ENCODE results near the gene S1PR2. TPM values are rescaled to one million over a fixed set of nuclear protein-coding genes. Genes with fewer than 3 reads are reported as not detected.

Gene S1PR2
- total and polyA plus RNA-seq, 2 donors from 2014 or later, result 1.5 to 6.3 TPM

DNA sequence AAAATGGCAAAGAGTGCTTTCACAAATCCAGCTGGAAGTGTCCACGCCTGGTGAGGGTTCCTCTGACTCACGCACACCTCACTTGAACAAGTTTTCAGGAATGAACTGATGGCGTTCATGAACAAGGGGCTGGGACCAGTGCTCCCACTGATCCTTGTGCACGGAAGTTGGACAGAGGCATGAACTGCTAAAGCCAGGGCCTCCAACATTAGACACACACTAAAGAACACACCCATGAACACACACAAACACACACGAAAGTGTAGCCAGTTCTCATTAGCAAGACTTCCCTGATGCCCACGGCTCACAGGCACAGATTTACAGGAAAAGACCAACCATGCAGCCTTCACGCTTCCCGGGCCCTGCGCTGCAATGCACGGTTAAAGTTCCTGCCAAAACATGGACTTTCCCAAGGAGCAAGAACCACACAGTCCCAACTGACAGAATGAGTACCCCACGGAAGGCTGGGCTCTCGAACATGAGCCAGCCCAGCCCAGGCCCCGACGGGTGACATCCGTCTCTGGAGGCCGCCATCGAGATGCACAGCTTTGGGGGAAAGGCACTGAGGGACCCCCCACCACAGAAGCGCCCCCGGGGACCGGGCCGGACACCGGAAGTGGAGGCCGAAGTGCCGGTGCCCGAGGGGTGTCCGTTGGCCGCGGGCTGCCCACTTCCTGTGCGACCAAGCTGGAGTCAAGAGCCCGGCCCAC lies 37.2 kb downstream of the S1PR2 start:
- Histone ChIP-seq H3K4me1 (ENCODE audit: control insufficient read depth in 2 of 3, insufficient read depth in 2 of 3, low read depth in 1 of 3, low read length in 3 of 3) (peaks cover 0 to 7% (median 0%) of the 10 kb centered on the region in 3 donors), H3K9me3 (ENCODE audit: control insufficient read depth in 2 of 3, insufficient read depth in 1 of 3, low read length in 3 of 3) (no peaks in the 10 kb centered on the region), H3K27me3 (ENCODE audit: control insufficient read depth, insufficient read depth, low read length) (no peaks in the 10 kb centered on the region), H3K27ac (ENCODE audit: low read depth in 2 of 2, low read length in 2 of 2) (peak overlapping the region; percentile 57 to 82), H3K4me3 (ENCODE audit: low read length in 3 of 3) (peak overlapping the region; percentile 69 to 84 (median 80)), H3K9ac (ENCODE audit: low read length in 3 of 3) (peak overlapping the region; percentile 64 to 85 (median 81)), H3K36me3 (ENCODE audit: control insufficient read depth in 2 of 3, insufficient read depth in 3 of 3, low read length in 3 of 3) (peaks cover 0 to 2% (median 0%) of the 10 kb centered on the region in 3 donors)
- TF ChIP-seq, protein P1, sequence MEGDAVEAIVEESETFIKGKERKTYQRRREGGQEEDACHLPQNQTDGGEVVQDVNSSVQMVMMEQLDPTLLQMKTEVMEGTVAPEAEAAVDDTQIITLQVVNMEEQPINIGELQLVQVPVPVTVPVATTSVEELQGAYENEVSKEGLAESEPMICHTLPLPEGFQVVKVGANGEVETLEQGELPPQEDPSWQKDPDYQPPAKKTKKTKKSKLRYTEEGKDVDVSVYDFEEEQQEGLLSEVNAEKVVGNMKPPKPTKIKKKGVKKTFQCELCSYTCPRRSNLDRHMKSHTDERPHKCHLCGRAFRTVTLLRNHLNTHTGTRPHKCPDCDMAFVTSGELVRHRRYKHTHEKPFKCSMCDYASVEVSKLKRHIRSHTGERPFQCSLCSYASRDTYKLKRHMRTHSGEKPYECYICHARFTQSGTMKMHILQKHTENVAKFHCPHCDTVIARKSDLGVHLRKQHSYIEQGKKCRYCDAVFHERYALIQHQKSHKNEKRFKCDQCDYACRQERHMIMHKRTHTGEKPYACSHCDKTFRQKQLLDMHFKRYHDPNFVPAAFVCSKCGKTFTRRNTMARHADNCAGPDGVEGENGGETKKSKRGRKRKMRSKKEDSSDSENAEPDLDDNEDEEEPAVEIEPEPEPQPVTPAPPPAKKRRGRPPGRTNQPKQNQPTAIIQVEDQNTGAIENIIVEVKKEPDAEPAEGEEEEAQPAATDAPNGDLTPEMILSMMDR (IDR thresholded peaks at IDR 0.05; ENCODE audit: borderline replicate concordance, extremely low read depth, insufficient read depth), result no peak
- FAIRE-seq (no peak), DNase-seq (peak in 2 of 5 donors; percentile 30 to 87)
- intact Hi-C loops (cut with DNase I), result no loop called here

GRCh38 chr19:10192922-10193321 lies 38.2 kb downstream of the S1PR2 start:
- no peaks in the 10 kb centered on the region for H3K27me3 ChIP-seq (ENCODE audit: control insufficient read depth, insufficient read depth, low read length)
- no peak overlapping the region for H3K9ac ChIP-seq (ENCODE audit: low read length in 3 of 3)
- H3K9me3 ChIP-seq (ENCODE audit: control insufficient read depth in 2 of 3, insufficient read depth in 1 of 3, low read length in 3 of 3), result no peaks in the 10 kb centered on the region
- H3K4me3 ChIP-seq (ENCODE audit: low read length in 3 of 3), result no peak overlapping the region
- DNase-seq (peak in 1 of 5 donors; percentile 8), FAIRE-seq (no peak)
- H3K27ac ChIP-seq (ENCODE audit: low read depth in 2 of 2, low read length in 2 of 2), result no peak overlapping the region
- TF ChIP-seq, protein P1 (IDR thresholded peaks at IDR 0.05; ENCODE audit: borderline replicate concordance, extremely low read depth, insufficient read depth), result no peak
- H3K36me3 ChIP-seq (ENCODE audit: control insufficient read depth in 2 of 3, insufficient read depth in 3 of 3, low read length in 3 of 3), result peaks cover 0 to 2% (median 0%) of the 10 kb centered on the region in 3 donors
- H3K4me1 ChIP-seq (ENCODE audit: control insufficient read depth in 2 of 3, insufficient read depth in 2 of 3, low read depth in 1 of 3, low read length in 3 of 3), result peaks cover 0 to 7% (median 0%) of the 10 kb centered on the region in 3 donors
- intact Hi-C loops (cut with DNase I), result no loop called here

- TF ChIP-seq, protein P1 (IDR thresholded peaks at IDR 0.05; ENCODE audit: borderline replicate concordance, extremely low read depth, insufficient read depth), result no peak
- intact Hi-C loops (cut with DNase I), result no loop called here
- Histone ChIP-seq H3K9me3 (ENCODE audit: control insufficient read depth in 2 of 3, insufficient read depth in 1 of 3, low read length in 3 of 3) (no peaks in the 10 kb centered on the region), H3K27ac (ENCODE audit: low read depth in 2 of 2, low read length in 2 of 2) (no peak overlapping the region), H3K9ac (ENCODE audit: low read length in 3 of 3) (no peak overlapping the region), H3K36me3 (ENCODE audit: control insufficient read depth in 2 of 3, insufficient read depth in 3 of 3, low read length in 3 of 3) (peaks cover 0 to 2% (median 0%) of the 10 kb centered on the region in 3 donors), H3K4me1 (ENCODE audit: control insufficient read depth in 2 of 3, insufficient read depth in 2 of 3, low read depth in 1 of 3, low read length in 3 of 3) (peaks cover 0 to 7% (median 0%) of the 10 kb centered on the region in 3 donors), H3K4me3 (ENCODE audit: low read length in 3 of 3) (no peak overlapping the region), H3K27me3 (ENCODE audit: control insufficient read depth, insufficient read depth, low read length) (no peaks in the 10 kb centered on the region)
- DNase-seq (peak in 2 of 5 donors; percentile 7 to 10), FAIRE-seq (no peak)
These were observed 39.8 kb downstream of the S1PR2 start for GRCh38 chr19:10191347-10191746.

Data from kidney (tissue), 14 donors.